Lower lobe of right lung (tissue), 2 donors: ENCODE results near the gene RNF126. TPM values are rescaled to one million over a fixed set of nuclear protein-coding genes. Genes with fewer than 3 reads are reported as not detected.
"Not testable (repeated sequence)": the region's sequence is repeated elsewhere in the genome, so short reads cannot be mapped to it uniquely, and the experiment has no call there.

Experiments
- ATAC-seq, 2 donors: fragments of 200-7000 bp; cut with Tn5 transposase; one replicate each; pipeline ENCODE4 v1.9.1; 2020 to 2022; ENCODE audit warnings: mild to moderate bottlenecking in 2 of 2, moderate library complexity in 2 of 2
- DNase-seq: peaks from one replicate; pipeline ENCODE4 v3.0.0-alpha.2; 2020
- H3K27ac ChIP-seq: fragments of 200-600 bp; one replicate; pipeline ENCODE4 v1.8.0; 2022
- H3K27me3 ChIP-seq: fragments of 200-600 bp; one replicate; pipeline ENCODE4 v1.8.0; 2022; ENCODE audit warnings: low read depth
- H3K36me3 ChIP-seq: fragments of 200-600 bp; one replicate; pipeline ENCODE4 v1.8.0; 2022; ENCODE audit warnings: mild to moderate bottlenecking
- H3K4me1 ChIP-seq: fragments of 200-600 bp; one replicate; pipeline ENCODE4 v1.8.0; 2022
- H3K4me3 ChIP-seq: fragments of 200-600 bp; one replicate; pipeline ENCODE4 v1.8.0; 2022; ENCODE audit warnings: mild to moderate bottlenecking
- H3K9me3 ChIP-seq: fragments of 200-600 bp; one replicate; pipeline ENCODE4 v1.8.0; 2022
- CTCF ChIP-seq: fragments of 200-600 bp; IDR thresholded peaks from one replicate; pipeline ENCODE4 v1.8.0; 2022; ENCODE audit warnings: antibody characterized with exemption, mild to moderate bottlenecking
- intact Hi-C: fragments of 100-400 bp; cut with DNase I; formaldehyde crosslinking; loops from one replicate; pipeline ENCODE4 v1.11.0; 2022
- total RNA-seq: library from RNA; stranded (reverse); fragmentation: NEBNext Ultra II Directional; extraction: Animal tissue kit (Norgen Biotek cat#: 25700); gene quantifications from one replicate; pipeline ENCODE4 v1.2.1, GENCODE V29; 2021
- donor health status: DM: no; HTN: yes; CAD: no; lungs with severe emphysema.

RNF126 gene
- total RNA-seq, 1 donor from 2014 or later: 27.0 TPM

DNA sequence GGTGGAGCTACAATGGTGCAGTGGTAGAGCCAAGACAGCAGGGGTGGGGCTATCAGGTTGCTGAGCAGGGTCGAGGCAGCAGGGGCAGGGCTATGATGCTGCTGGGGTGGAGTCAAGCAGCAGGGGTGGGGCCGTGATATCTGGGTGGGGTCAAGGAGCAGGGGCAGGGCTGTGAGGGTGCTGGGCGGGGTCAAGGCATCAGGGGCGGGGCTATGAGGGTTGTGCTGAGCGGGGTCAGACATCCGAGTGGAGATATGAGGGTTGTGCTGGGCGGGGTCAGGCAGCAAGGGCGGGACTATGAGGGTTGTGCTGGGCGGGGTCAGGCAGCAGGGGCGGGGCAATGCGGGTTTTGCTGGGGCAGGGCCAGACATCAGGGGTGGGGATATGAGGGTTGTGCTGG, 58.7 kb downstream of the RNF126 start:
- Histone ChIP-seq H3K4me3 (no peak overlapping the region), H3K27ac (no peak overlapping the region), H3K36me3 (no peaks in the 10 kb centered on the region), H3K27me3 (no peaks in the 10 kb centered on the region), H3K4me1 (peaks cover 9% of the 10 kb centered on the region), H3K9me3 (no peaks in the 10 kb centered on the region)
- no peak for TF ChIP-seq CTCF
- DNase-seq (no peak), ATAC-seq (peak in 1 of 2 donors; percentile 20)
- intact Hi-C loops: no loop called here

DNA sequence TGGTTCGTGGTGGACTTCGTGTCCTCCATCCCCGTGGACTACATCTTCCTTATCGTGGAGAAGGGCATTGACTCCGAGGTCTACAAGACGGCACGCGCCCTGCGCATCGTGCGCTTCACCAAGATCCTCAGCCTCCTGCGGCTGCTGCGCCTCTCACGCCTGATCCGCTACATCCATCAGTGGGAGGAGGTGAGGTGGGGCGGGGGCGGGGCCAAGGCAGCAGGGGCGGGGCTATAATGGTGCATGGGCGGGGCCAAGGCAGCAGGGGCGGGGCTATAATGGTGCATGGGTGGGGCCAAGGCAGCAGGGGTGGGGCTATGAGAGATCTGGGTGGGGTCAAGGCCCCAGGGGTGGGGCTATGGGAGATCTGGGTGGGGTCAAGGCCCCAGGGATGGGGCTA, 59.2 kb downstream of the RNF126 start:
- H3K36me3 ChIP-seq, H3K9me3 ChIP-seq, H3K4me1 ChIP-seq, H3K4me3 ChIP-seq, DNase-seq, intact Hi-C loops, H3K27ac ChIP-seq, ATAC-seq, H3K27me3 ChIP-seq: not testable (repeated sequence)

GRCh38 chr19:603302-603639, 59.7 kb downstream of the RNF126 start:
- DNase-seq, H3K36me3 ChIP-seq, H3K9me3 ChIP-seq, H3K4me3 ChIP-seq, H3K27ac ChIP-seq, H3K4me1 ChIP-seq, ATAC-seq, intact Hi-C loops, H3K27me3 ChIP-seq: not testable (repeated sequence)

GRCh38 chr19:602391-603301, 60.4 kb downstream of the RNF126 start:
- no peak for TF ChIP-seq CTCF
- DNase-seq (no peak), ATAC-seq (peak in 1 of 2 donors; percentile 25)
- H3K27me3 ChIP-seq: no peaks in the 10 kb centered on the region
- no peak overlapping the region for H3K27ac ChIP-seq
- H3K4me1 ChIP-seq: no peaks in the 10 kb centered on the region
- H3K36me3 ChIP-seq: no peaks in the 10 kb centered on the region
- no peaks in the 10 kb centered on the region for H3K9me3 ChIP-seq
- intact Hi-C loops: no loop called here
- H3K4me3 ChIP-seq: no peak overlapping the region

DNA sequence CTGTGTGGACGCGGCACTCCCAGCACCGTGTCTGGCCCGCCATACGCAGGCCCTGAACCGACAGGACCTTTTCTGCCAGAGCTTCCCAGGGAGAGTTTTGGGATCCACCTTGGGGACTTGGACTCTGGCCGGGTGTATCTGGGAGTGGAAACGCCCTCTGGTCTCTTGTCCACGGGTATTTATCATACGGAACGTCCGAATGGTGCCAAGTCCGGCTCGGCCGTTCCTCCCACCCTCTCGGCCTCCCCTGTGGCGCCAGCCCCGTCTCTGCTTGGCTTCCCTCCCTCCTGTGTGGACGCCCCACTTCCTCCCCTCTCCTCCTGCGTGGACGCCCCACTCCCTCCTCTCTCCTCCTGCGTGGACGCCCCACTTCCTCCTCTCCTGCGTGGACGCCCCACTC, 61.2 kb downstream of the RNF126 start:
- Histone ChIP-seq H3K4me3 (no peak overlapping the region), H3K36me3 (no peaks in the 10 kb centered on the region), H3K27ac (no peak overlapping the region), H3K4me1 (no peaks in the 10 kb centered on the region), H3K9me3 (no peaks in the 10 kb centered on the region), H3K27me3 (peaks cover 4% of the 10 kb centered on the region)
- intact Hi-C loops: no loop called here
- ATAC-seq (no peak), DNase-seq (no peak)
- no peak for TF ChIP-seq CTCF

- TF ChIP-seq CTCF: no peak
- no peak overlapping the region for H3K27ac ChIP-seq
- DNase-seq (no peak), ATAC-seq (no peak)
- no peaks in the 10 kb centered on the region for H3K36me3 ChIP-seq
- H3K4me1 ChIP-seq: no peaks in the 10 kb centered on the region
- H3K9me3 ChIP-seq: no peaks in the 10 kb centered on the region
- peaks cover 9% of the 10 kb centered on the region for H3K27me3 ChIP-seq
- intact Hi-C loops: no loop called here
- no peak overlapping the region for H3K4me3 ChIP-seq
These were observed 61.7 kb downstream of the RNF126 start for GRCh38 chr19:601310-601709.

Other genes with a start within 250 kb of the RNF126 start
- gene SHC2, start 202.2 kb downstream of the RNF126 start, total RNA-seq: 24.0 TPM
- gene MADCAM1, start 166.7 kb downstream of the RNF126 start, total RNA-seq: 0.92 TPM
- 18.8 TPM for gene TPGS1, start 155.7 kb downstream of the RNF126 start, total RNA-seq
- gene CDC34, start 131.5 kb downstream of the RNF126 start, total RNA-seq: 40.0 TPM
- gene GZMM, start 119.2 kb downstream of the RNF126 start, total RNA-seq: 3.6 TPM
- gene BSG, start 90.6 kb downstream of the RNF126 start, total RNA-seq: 366 TPM
- gene HCN2, start 73.3 kb downstream of the RNF126 start, total RNA-seq: 0.24 TPM
- gene POLRMT, start 29.7 kb downstream of the RNF126 start, total RNA-seq: 42.5 TPM
- gene FGF22, start 23.3 kb downstream of the RNF126 start, total RNA-seq: 0.65 TPM
- gene FSTL3, start 13.2 kb upstream of the RNF126 start, total RNA-seq: 48.0 TPM
- gene PRSS57, start 32.2 kb upstream of the RNF126 start, total RNA-seq: not detected
- gene PALM, start 45.7 kb upstream of the RNF126 start, total RNA-seq: 37.0 TPM
- 8.9 TPM for gene MISP, start 87.9 kb upstream of the RNF126 start, total RNA-seq
- gene PTBP1, start 134.2 kb upstream of the RNF126 start, total RNA-seq: 254 TPM
- 2.1 TPM for gene PLPPR3, start 158.7 kb upstream of the RNF126 start, total RNA-seq
- 1.7 TPM for gene AZU1, start 164.6 kb upstream of the RNF126 start, total RNA-seq
- not detected for gene PRTN3, start 177.8 kb upstream of the RNF126 start, total RNA-seq
- 0.97 TPM for gene ELANE, start 189.1 kb upstream of the RNF126 start, total RNA-seq
- 282 TPM for gene CFD, start 196.4 kb upstream of the RNF126 start, total RNA-seq
- 46.1 TPM for gene MED16, start 230.0 kb upstream of the RNF126 start, total RNA-seq
- not detected for gene RNU6-9, start 230.3 kb upstream of the RNF126 start, total RNA-seq